H1 (cell line): ENCODE measurements around the gene KANTR. TPM values are rescaled to one million over a fixed set of nuclear protein-coding genes. Genes with fewer than 3 reads are reported as not detected.

Source experiments
- CTCF ChIA-PET: fragments of 300-600 bp; sonication (Branson Sonifier 250); formaldehyde crosslinking; loops from one replicate; lab custom pipeline; 2021; ENCODE audit not compliant: partially characterized antibody; lab: Charles Lee
- POLR2A ChIA-PET: fragments of 300-600 bp; sonication (Branson Sonifier 250); formaldehyde crosslinking; loops from one replicate; lab custom pipeline; 2021; ENCODE audit warnings: inconsistent platforms; ENCODE audit not compliant: partially characterized antibody; lab: Charles Lee
- DNase-seq, 2 experiments: peaks; one replicate each; pipeline versions ENCODE4 v3.0.0 to v3.0.0-alpha.2; 2010 to 2022; ENCODE audit warnings: low spot score in 2 of 2, low read depth in 1 of 2, mixed read lengths in 1 of 2
- FAIRE-seq: peaks from 2 replicates; lab custom pipeline; 2011; peaks lifted over from hg19 to GRCh38; lab: Jason Lieb, UNC
- H2AFZ ChIP-seq: 2 replicates; pipeline ENCODE4 v1.8.1; 2012; ENCODE audit warnings: low read length, inconsistent platforms
- H2AK5ac ChIP-seq: 2 replicates; pipeline ENCODE4 v1.6.1; 2013; ENCODE audit warnings: low read depth, low read length
- H2BK120ac ChIP-seq: replicated peaks from 2 replicates; pipeline ENCODE3; 2013; ENCODE audit warnings: low read depth, low read length, inconsistent platforms
- H2BK12ac ChIP-seq: 2 replicates; pipeline ENCODE4 v1.6.1; 2013; ENCODE audit warnings: low read depth, low read length
- H2BK15ac ChIP-seq: 2 replicates; pipeline ENCODE4 v1.6.1; 2013; ENCODE audit warnings: low read length
- H2BK20ac ChIP-seq: 2 replicates; pipeline ENCODE4 v1.6.1; 2013; ENCODE audit warnings: low read length
- H2BK5ac ChIP-seq: 2 replicates; pipeline ENCODE4 v1.6.1; 2013; ENCODE audit warnings: low read depth, low read length
- H3K14ac ChIP-seq: 2 replicates; pipeline ENCODE4 v1.6.1; 2013; ENCODE audit warnings: inconsistent platforms; ENCODE audit not compliant: insufficient read length
- H3K18ac ChIP-seq: 2 replicates; pipeline ENCODE4 v1.6.1; 2013; ENCODE audit warnings: low read length; ENCODE audit errors: extremely low read depth
- H3K23ac ChIP-seq: 2 replicates; pipeline ENCODE4 v1.6.1; 2013; ENCODE audit warnings: inconsistent platforms; ENCODE audit not compliant: insufficient read length
- H3K23me2 ChIP-seq: 2 replicates; pipeline ENCODE4 v1.6.1; 2013; ENCODE audit warnings: low read depth, low read length
- H3K27ac ChIP-seq: 2 replicates; pipeline ENCODE4 v1.6.1; 2011; ENCODE audit warnings: low read depth, low read length, inconsistent platforms
- H3K27me3 ChIP-seq, 4 experiments: replicated peaks in 1 of 4; 1 replicate in 1 of 4; 2 replicates in 3 of 4; pipeline versions ENCODE4 v1.6.1 to v1.8.1; 2011 to 2013; ENCODE audit warnings: low read length in 3 of 4, mild to moderate bottlenecking in 3 of 4, inconsistent platforms in 2 of 4, mixed read lengths in 2 of 4, moderate library complexity in 1 of 4; ENCODE audit not compliant: control insufficient read depth in 3 of 4, insufficient read depth in 3 of 4; ENCODE audit errors: extremely low read depth in 1 of 4
- H3K36me3 ChIP-seq, 4 experiments: 2 replicates each; pipeline versions ENCODE4 v1.6.1 to v1.8.1; 2011 to 2013; ENCODE audit warnings: mild to moderate bottlenecking in 4 of 4, low read length in 3 of 4, moderate library complexity in 2 of 4, control low read depth in 1 of 4, inconsistent platforms in 1 of 4; ENCODE audit not compliant: insufficient read depth in 4 of 4, control insufficient read depth in 2 of 4
- H3K4ac ChIP-seq: replicated peaks from 2 replicates; pipeline ENCODE3; 2013; ENCODE audit warnings: low read length, low read depth, mixed read lengths, inconsistent platforms; ENCODE audit not compliant: insufficient read length
- H3K4me1 ChIP-seq, 4 experiments: replicated peaks in 1 of 4; 1 replicate in 1 of 4; 2 replicates in 3 of 4; pipeline versions ENCODE4 v1.6.1 to v1.8.1; 2011 to 2013; ENCODE audit warnings: low read length in 3 of 4, inconsistent platforms in 2 of 4, mixed read lengths in 1 of 4; ENCODE audit not compliant: insufficient read depth in 4 of 4, control insufficient read depth in 3 of 4
- H3K4me2 ChIP-seq, 2 experiments: 2 replicates each; pipeline versions ENCODE4 v1.6.1 to v1.8.1; 2011 to 2013; ENCODE audit warnings: low read depth in 2 of 2, low read length in 2 of 2, control low read depth in 1 of 2, inconsistent platforms in 1 of 2, mild to moderate bottlenecking in 1 of 2; ENCODE audit not compliant: insufficient read depth in 1 of 2
- H3K4me3 ChIP-seq, 4 experiments: fragments of 200-600, 300-600 bp in 1 of 4; sonication (generic), shearing (Covaris generic), sonication (Bioruptor Twin) in 1 of 4; 2 replicates each; pipeline versions ENCODE4 v1.5.1 to v1.8.1; 2011 to 2016; ENCODE audit warnings: low read length in 4 of 4, low read depth in 3 of 4, control low read depth in 2 of 4, inconsistent platforms in 2 of 4, mild to moderate bottlenecking in 2 of 4, mixed read lengths in 1 of 4, moderate library complexity in 1 of 4; ENCODE audit not compliant: insufficient read depth in 2 of 4; ENCODE audit errors: extremely low read depth in 1 of 4
- H3K56ac ChIP-seq: replicated peaks from 2 replicates; pipeline ENCODE3; 2013; ENCODE audit warnings: low read depth, mild to moderate bottlenecking, mixed read lengths, low read length, inconsistent platforms; ENCODE audit not compliant: insufficient read length
- H3K79me1 ChIP-seq: 2 replicates; pipeline ENCODE4 v1.6.1; 2013; ENCODE audit warnings: low read depth, low read length, control low read depth
- H3K79me2 ChIP-seq, 2 experiments: 2 replicates each; pipeline versions ENCODE4 v1.6.1 to v1.8.1; 2012 to 2013; ENCODE audit warnings: low read length in 2 of 2, mild to moderate bottlenecking in 2 of 2, inconsistent platforms in 1 of 2; ENCODE audit not compliant: insufficient read depth in 2 of 2, control insufficient read depth in 1 of 2
- H3K9ac ChIP-seq, 4 experiments: replicated peaks in 1 of 4; 1 replicate in 1 of 4; 2 replicates in 3 of 4; pipeline versions ENCODE4 v1.6.1 to v1.8.1; 2011 to 2013; ENCODE audit warnings: low read depth in 3 of 4, low read length in 3 of 4, control low read depth in 2 of 4, mild to moderate bottlenecking in 2 of 4, moderate library complexity in 2 of 4, inconsistent platforms in 1 of 4; ENCODE audit errors: extremely low read depth in 1 of 4
- H3K9me3 ChIP-seq, 2 experiments: 2 replicates each; pipeline versions ENCODE4 v1.6.1 to v1.8.1; 2012 to 2013; ENCODE audit warnings: mild to moderate bottlenecking in 2 of 2, moderate library complexity in 2 of 2, control low read depth in 1 of 2, inconsistent platforms in 1 of 2, low read depth in 1 of 2, low read length in 1 of 2, mixed read lengths in 1 of 2; ENCODE audit not compliant: insufficient read depth in 2 of 2
- H4K20me1 ChIP-seq, 2 experiments: replicated peaks in 1 of 2; 2 replicates each; pipeline versions ENCODE3 to v1.8.1; 2011 to 2013; ENCODE audit warnings: inconsistent platforms in 2 of 2, low read length in 2 of 2, mild to moderate bottlenecking in 1 of 2; ENCODE audit not compliant: insufficient read depth in 2 of 2, control insufficient read depth in 1 of 2
- H4K5ac ChIP-seq: 2 replicates; pipeline ENCODE4 v1.6.1; 2013; ENCODE audit warnings: low read length, low read depth, mixed read lengths, inconsistent platforms; ENCODE audit not compliant: insufficient read length
- H4K8ac ChIP-seq: 2 replicates; pipeline ENCODE4 v1.8.0; 2013; ENCODE audit warnings: mild to moderate bottlenecking, moderate library complexity, low read length, inconsistent platforms; ENCODE audit not compliant: insufficient read depth; ENCODE audit errors: extremely low read depth
- H4K91ac ChIP-seq: replicated peaks from 2 replicates; pipeline ENCODE3; 2013; ENCODE audit warnings: low read length, mixed read lengths, inconsistent platforms; ENCODE audit not compliant: insufficient read length
- CBX8 ChIP-seq: fragments of 300-800, 300-1000 bp; sonication (generic); IDR thresholded peaks from 2 replicates; pipeline ENCODE4 v1.7.1; 2016; ENCODE audit warnings: low read depth, low read length, borderline replicate concordance
- GABPA ChIP-seq: IDR thresholded peaks from 2 replicates; pipeline ENCODE4 v1.6.1; 2011; ENCODE audit warnings: mild to moderate bottlenecking, low read length, moderate library complexity, borderline replicate concordance; ENCODE audit not compliant: insufficient read depth
- KDM1A ChIP-seq: fragments of 200-600, 300-600 bp; sonication (generic); IDR thresholded peaks from 2 replicates; pipeline ENCODE4 v1.7.1; 2016; ENCODE audit warnings: mild to moderate bottlenecking, low read length, borderline replicate concordance
- RAD21 ChIP-seq, 2 experiments: IDR thresholded peaks in 1 of 2; conservative IDR thresholded peaks in 1 of 2; 2 replicates each; pipeline ENCODE4 v1.6.1; 2011; ENCODE audit warnings: low read depth in 2 of 2, low read length in 2 of 2, improper control_type of control experiment in 1 of 2, inconsistent platforms in 1 of 2, mild to moderate bottlenecking in 1 of 2, moderate library complexity in 1 of 2
- WGBS, 2 experiments: shearing (Covaris generic) in 1 of 2; methylation state at CpG; one replicate each; pipeline versions ENCODE4 v1.1.6 to v1.1.7; 2013 to 2015; ENCODE audit warnings: low lambda C conversion rate in 2 of 2, mixed read lengths in 2 of 2, inconsistent platforms in 1 of 2, low coverage in 1 of 2, missing lambda C conversion rate in 1 of 2; ENCODE audit not compliant: insufficient replicate concordance in 2 of 2, insufficient coverage in 1 of 2, insufficient read length in 1 of 2; ENCODE audit errors: extremely low coverage in 1 of 2, missing lambda C conversion rate in 1 of 2; 5-methylcytosine and 5-hydroxymethylcytosine counted together
- polyA plus RNA-seq, 7 experiments: library from polyadenylated mRNA; depleted of rRNA in 3 of 7; stranded (reverse) in 5 of 7; unstranded in 2 of 7; fragments of >200 nt in 5 of 7; fragments of 200-250 nt in 2 of 7; gene quantifications; 1 replicate in 5 of 7; 2 replicates in 1 of 7; 4 replicates in 1 of 7; pipeline versions ENCODE4 v1.2.1 to v1.2.3, GENCODE V29; 2011 to 2013; ENCODE audit warnings: missing spikeins in 2 of 7, mixed read lengths in 2 of 7
- total RNA-seq: library from RNA; stranded (reverse); fragmentation: NEBNext Ultra II Directional; extraction: Animal tissue kit (Norgen Biotek cat#: 25700); gene quantifications from 2 replicates; pipeline ENCODE4 v1.2.1, GENCODE V29; 2021

Gene KANTR
- total and polyA plus RNA-seq, 2 of the 8 experiments (the other 6 are each of a cell fraction or from before 2014, with no cell fraction given) = 7.7 to 9.5 TPM

GRCh38 chrX:53095796-53096195, 1.9 kb downstream of the KANTR start:
- WGBS, 2 experiments = 96% methylated on average over 3 of the region's 3 CpGs; no CpG with 5 or more reads in 1 of the 2 experiments
- ChIA-PET POLR2A (no interaction called here), CTCF (interaction anchor here (1.5 kb wide), 1 partner anchor 24 kb away, joined by 3 read pairs; no protein-coding TSS in a partner anchor)
- no peak for TF ChIP-seq CBX8
- no peak for TF ChIP-seq GABPA
- TF ChIP-seq RAD21 (IDR thresholded peaks at IDR 0.05 in 1 of 2, conservative IDR thresholded peaks at IDR 0.05 in 1 of 2; ENCODE audit: low read depth in 2 of 2, low read length in 2 of 2) = no peak
- TF ChIP-seq KDM1A = no peak

More at GRCh38 chrX:53095796-53096195, 1.9 kb downstream of the KANTR start:
- no peak overlapping the region for H4K5ac ChIP-seq
- H3K23me2 ChIP-seq = 0 out of 2 replicates have a peak, but pooled peaks cover 1% of the 10 kb centered on the region
- no peaks in the 10 kb centered on the region for H4K20me1 ChIP-seq
- H3K23ac ChIP-seq = no peak overlapping the region
- H3K79me2 ChIP-seq = peaks cover 0 to 6% of the 10 kb centered on the region in 2 experiments; a peak in 2 of 4 replicates
- no peaks in the 10 kb centered on the region for H3K27me3 ChIP-seq
- no peak overlapping the region for H3K14ac ChIP-seq
- no peaks in the 10 kb centered on the region for H3K79me1 ChIP-seq
- H3K4me2 ChIP-seq = no peak overlapping the region
- no peak for FAIRE-seq
- H3K9me3 ChIP-seq = no peaks in the 10 kb centered on the region
- no peak overlapping the region for H3K4me3 ChIP-seq
- no peak overlapping the region for H4K91ac ChIP-seq
- no peak overlapping the region for H2AFZ ChIP-seq
- no peak overlapping the region for H3K4ac ChIP-seq
- H2AK5ac ChIP-seq = no peak overlapping the region
- no peak overlapping the region for H2BK5ac ChIP-seq
- no peak overlapping the region for H3K56ac ChIP-seq
- peaks cover 0 to 4% (median 0%) of the 10 kb centered on the region in 4 experiments; a peak in 1 of 8 replicates for H3K36me3 ChIP-seq
- H2BK120ac ChIP-seq = no peak overlapping the region
- no peaks in the 10 kb centered on the region for H3K4me1 ChIP-seq
- H2BK12ac ChIP-seq = no peak overlapping the region
- DNase-seq = no peak
- H3K27ac ChIP-seq = no peak overlapping the region
- no peak overlapping the region for H2BK20ac ChIP-seq
- H3K18ac ChIP-seq = no peak overlapping the region
- no peak overlapping the region for H2BK15ac ChIP-seq
- H3K9ac ChIP-seq = no peak overlapping the region
- no peak overlapping the region for H4K8ac ChIP-seq
